H1 (cell line): ENCODE results near the gene MXD3. TPM values are rescaled to one million over a fixed set of nuclear protein-coding genes. Genes with fewer than 3 reads are reported as not detected.

Experiments
- CTCF ChIA-PET: fragments of 300-600 bp; sonication (Branson Sonifier 250); formaldehyde crosslinking; loops from one replicate; lab custom pipeline; 2021; ENCODE audit not compliant: partially characterized antibody; lab: Charles Lee
- POLR2A ChIA-PET: fragments of 300-600 bp; sonication (Branson Sonifier 250); formaldehyde crosslinking; loops from one replicate; lab custom pipeline; 2021; ENCODE audit warnings: inconsistent platforms; ENCODE audit not compliant: partially characterized antibody; lab: Charles Lee
- DNase-seq, 2 experiments: peaks; one replicate each; pipeline versions ENCODE4 v3.0.0 to v3.0.0-alpha.2; 2010 to 2022; ENCODE audit warnings: low spot score in 2 of 2, low read depth in 1 of 2, mixed read lengths in 1 of 2
- FAIRE-seq: peaks from 2 replicates; lab custom pipeline; 2011; peaks lifted over from hg19 to GRCh38; lab: Jason Lieb, UNC
- H2AFZ ChIP-seq: 2 replicates; pipeline ENCODE4 v1.8.1; 2012; ENCODE audit warnings: low read length, inconsistent platforms
- H2AK5ac ChIP-seq: 2 replicates; pipeline ENCODE4 v1.6.1; 2013; ENCODE audit warnings: low read depth, low read length
- H2BK120ac ChIP-seq: replicated peaks from 2 replicates; pipeline ENCODE3; 2013; ENCODE audit warnings: low read depth, low read length, inconsistent platforms
- H2BK12ac ChIP-seq: 2 replicates; pipeline ENCODE4 v1.6.1; 2013; ENCODE audit warnings: low read depth, low read length
- H2BK15ac ChIP-seq: 2 replicates; pipeline ENCODE4 v1.6.1; 2013; ENCODE audit warnings: low read length
- H2BK20ac ChIP-seq: 2 replicates; pipeline ENCODE4 v1.6.1; 2013; ENCODE audit warnings: low read length
- H2BK5ac ChIP-seq: 2 replicates; pipeline ENCODE4 v1.6.1; 2013; ENCODE audit warnings: low read depth, low read length
- H3K14ac ChIP-seq: 2 replicates; pipeline ENCODE4 v1.6.1; 2013; ENCODE audit warnings: inconsistent platforms; ENCODE audit not compliant: insufficient read length
- H3K18ac ChIP-seq: 2 replicates; pipeline ENCODE4 v1.6.1; 2013; ENCODE audit warnings: low read length; ENCODE audit errors: extremely low read depth
- H3K23ac ChIP-seq: 2 replicates; pipeline ENCODE4 v1.6.1; 2013; ENCODE audit warnings: inconsistent platforms; ENCODE audit not compliant: insufficient read length
- H3K23me2 ChIP-seq: 2 replicates; pipeline ENCODE4 v1.6.1; 2013; ENCODE audit warnings: low read depth, low read length
- H3K27ac ChIP-seq: 2 replicates; pipeline ENCODE4 v1.6.1; 2011; ENCODE audit warnings: low read depth, low read length, inconsistent platforms
- H3K27me3 ChIP-seq, 4 experiments: replicated peaks in 1 of 4; 1 replicate in 1 of 4; 2 replicates in 3 of 4; pipeline versions ENCODE4 v1.6.1 to v1.8.1; 2011 to 2013; ENCODE audit warnings: low read length in 3 of 4, mild to moderate bottlenecking in 3 of 4, inconsistent platforms in 2 of 4, mixed read lengths in 2 of 4, moderate library complexity in 1 of 4; ENCODE audit not compliant: control insufficient read depth in 3 of 4, insufficient read depth in 3 of 4; ENCODE audit errors: extremely low read depth in 1 of 4
- H3K36me3 ChIP-seq, 4 experiments: 2 replicates each; pipeline versions ENCODE4 v1.6.1 to v1.8.1; 2011 to 2013; ENCODE audit warnings: mild to moderate bottlenecking in 4 of 4, low read length in 3 of 4, moderate library complexity in 2 of 4, control low read depth in 1 of 4, inconsistent platforms in 1 of 4; ENCODE audit not compliant: insufficient read depth in 4 of 4, control insufficient read depth in 2 of 4
- H3K4ac ChIP-seq: replicated peaks from 2 replicates; pipeline ENCODE3; 2013; ENCODE audit warnings: low read length, low read depth, mixed read lengths, inconsistent platforms; ENCODE audit not compliant: insufficient read length
- H3K4me1 ChIP-seq, 4 experiments: replicated peaks in 1 of 4; 1 replicate in 1 of 4; 2 replicates in 3 of 4; pipeline versions ENCODE4 v1.6.1 to v1.8.1; 2011 to 2013; ENCODE audit warnings: low read length in 3 of 4, inconsistent platforms in 2 of 4, mixed read lengths in 1 of 4; ENCODE audit not compliant: insufficient read depth in 4 of 4, control insufficient read depth in 3 of 4
- H3K4me2 ChIP-seq, 2 experiments: 2 replicates each; pipeline versions ENCODE4 v1.6.1 to v1.8.1; 2011 to 2013; ENCODE audit warnings: low read depth in 2 of 2, low read length in 2 of 2, control low read depth in 1 of 2, inconsistent platforms in 1 of 2, mild to moderate bottlenecking in 1 of 2; ENCODE audit not compliant: insufficient read depth in 1 of 2
- H3K4me3 ChIP-seq, 4 experiments: fragments of 200-600, 300-600 bp in 1 of 4; sonication (generic), shearing (Covaris generic), sonication (Bioruptor Twin) in 1 of 4; 2 replicates each; pipeline versions ENCODE4 v1.5.1 to v1.8.1; 2011 to 2016; ENCODE audit warnings: low read length in 4 of 4, low read depth in 3 of 4, control low read depth in 2 of 4, inconsistent platforms in 2 of 4, mild to moderate bottlenecking in 2 of 4, mixed read lengths in 1 of 4, moderate library complexity in 1 of 4; ENCODE audit not compliant: insufficient read depth in 2 of 4; ENCODE audit errors: extremely low read depth in 1 of 4
- H3K56ac ChIP-seq: replicated peaks from 2 replicates; pipeline ENCODE3; 2013; ENCODE audit warnings: low read depth, mild to moderate bottlenecking, mixed read lengths, low read length, inconsistent platforms; ENCODE audit not compliant: insufficient read length
- H3K79me1 ChIP-seq: 2 replicates; pipeline ENCODE4 v1.6.1; 2013; ENCODE audit warnings: low read depth, low read length, control low read depth
- H3K79me2 ChIP-seq, 2 experiments: 2 replicates each; pipeline versions ENCODE4 v1.6.1 to v1.8.1; 2012 to 2013; ENCODE audit warnings: low read length in 2 of 2, mild to moderate bottlenecking in 2 of 2, inconsistent platforms in 1 of 2; ENCODE audit not compliant: insufficient read depth in 2 of 2, control insufficient read depth in 1 of 2
- H3K9ac ChIP-seq, 4 experiments: replicated peaks in 1 of 4; 1 replicate in 1 of 4; 2 replicates in 3 of 4; pipeline versions ENCODE4 v1.6.1 to v1.8.1; 2011 to 2013; ENCODE audit warnings: low read depth in 3 of 4, low read length in 3 of 4, control low read depth in 2 of 4, mild to moderate bottlenecking in 2 of 4, moderate library complexity in 2 of 4, inconsistent platforms in 1 of 4; ENCODE audit errors: extremely low read depth in 1 of 4
- H3K9me3 ChIP-seq, 2 experiments: 2 replicates each; pipeline versions ENCODE4 v1.6.1 to v1.8.1; 2012 to 2013; ENCODE audit warnings: mild to moderate bottlenecking in 2 of 2, moderate library complexity in 2 of 2, control low read depth in 1 of 2, inconsistent platforms in 1 of 2, low read depth in 1 of 2, low read length in 1 of 2, mixed read lengths in 1 of 2; ENCODE audit not compliant: insufficient read depth in 2 of 2
- H4K20me1 ChIP-seq, 2 experiments: replicated peaks in 1 of 2; 2 replicates each; pipeline versions ENCODE3 to v1.8.1; 2011 to 2013; ENCODE audit warnings: inconsistent platforms in 2 of 2, low read length in 2 of 2, mild to moderate bottlenecking in 1 of 2; ENCODE audit not compliant: insufficient read depth in 2 of 2, control insufficient read depth in 1 of 2
- H4K5ac ChIP-seq: 2 replicates; pipeline ENCODE4 v1.6.1; 2013; ENCODE audit warnings: low read length, low read depth, mixed read lengths, inconsistent platforms; ENCODE audit not compliant: insufficient read length
- H4K8ac ChIP-seq: 2 replicates; pipeline ENCODE4 v1.8.0; 2013; ENCODE audit warnings: mild to moderate bottlenecking, moderate library complexity, low read length, inconsistent platforms; ENCODE audit not compliant: insufficient read depth; ENCODE audit errors: extremely low read depth
- H4K91ac ChIP-seq: replicated peaks from 2 replicates; pipeline ENCODE3; 2013; ENCODE audit warnings: low read length, mixed read lengths, inconsistent platforms; ENCODE audit not compliant: insufficient read length
- BACH1 ChIP-seq: IDR thresholded peaks from 2 replicates; pipeline ENCODE4 v1.6.1; 2012; ENCODE audit warnings: low read length, improper control_type of control experiment
- CHD1 ChIP-seq: IDR thresholded peaks from 2 replicates; pipeline ENCODE4 v1.6.1; 2012; ENCODE audit warnings: low read depth, low read length, improper control_type of control experiment
- HDAC6 ChIP-seq: IDR thresholded peaks from one replicate; pipeline ENCODE4 v1.7.1; 2012; ENCODE audit warnings: low read depth, mild to moderate bottlenecking, inconsistent platforms, low read length, moderate library complexity
- JUN ChIP-seq: IDR thresholded peaks from 2 replicates; pipeline ENCODE4 v1.6.1; 2011; ENCODE audit warnings: low read depth, mild to moderate bottlenecking, improper control_type of control experiment, low read length
- POLR2A ChIP-seq, 2 experiments: IDR thresholded peaks; 1 replicate in 1 of 2; 2 replicates in 1 of 2; pipeline ENCODE4 v1.6.1; 2011; ENCODE audit warnings: low read depth in 2 of 2, low read length in 2 of 2, mild to moderate bottlenecking in 2 of 2; ENCODE audit errors: control extremely low read depth in 1 of 2
- POLR2AphosphoS5 ChIP-seq: IDR thresholded peaks from 2 replicates; pipeline ENCODE4 v1.6.1; 2011; ENCODE audit warnings: low read depth, low read length
- POU5F1 ChIP-seq: IDR thresholded peaks from 2 replicates; pipeline ENCODE4 v1.6.1; 2011; ENCODE audit warnings: low read depth, mild to moderate bottlenecking, low read length, moderate library complexity
- RBBP5 ChIP-seq: IDR thresholded peaks from 2 replicates; pipeline ENCODE4 v1.7.1; 2012; ENCODE audit warnings: low read depth, mild to moderate bottlenecking, inconsistent platforms, low read length, moderate library complexity, borderline replicate concordance
- RFX5 ChIP-seq: IDR thresholded peaks from 2 replicates; pipeline ENCODE4 v1.6.1; 2011; ENCODE audit warnings: low read depth, low read length, improper control_type of control experiment, borderline replicate concordance
- SIN3A ChIP-seq, 2 experiments: IDR thresholded peaks in 1 of 2; conservative IDR thresholded peaks in 1 of 2; 2 replicates each; pipeline ENCODE4 v1.6.1; 2011 to 2012; ENCODE audit warnings: low read length in 2 of 2, improper control_type of control experiment in 1 of 2, low read depth in 1 of 2, mild to moderate bottlenecking in 1 of 2
- TBP ChIP-seq: IDR thresholded peaks from 2 replicates; pipeline ENCODE4 v1.6.1; 2011; ENCODE audit warnings: low read depth, low read length, improper control_type of control experiment
- TEAD4 ChIP-seq: IDR thresholded peaks from 2 replicates; pipeline ENCODE4 v1.6.1; 2012; ENCODE audit warnings: low read depth, low read length, inconsistent platforms, mixed read lengths
- YY1 ChIP-seq: IDR thresholded peaks from 2 replicates; pipeline ENCODE4 v1.6.1; 2011; ENCODE audit warnings: low read depth, mild to moderate bottlenecking, low read length
- WGBS, 2 experiments: shearing (Covaris generic) in 1 of 2; methylation state at CpG; one replicate each; pipeline versions ENCODE4 v1.1.6 to v1.1.7; 2013 to 2015; ENCODE audit warnings: low lambda C conversion rate in 2 of 2, mixed read lengths in 2 of 2, inconsistent platforms in 1 of 2, low coverage in 1 of 2, missing lambda C conversion rate in 1 of 2; ENCODE audit not compliant: insufficient replicate concordance in 2 of 2, insufficient coverage in 1 of 2, insufficient read length in 1 of 2; ENCODE audit errors: extremely low coverage in 1 of 2, missing lambda C conversion rate in 1 of 2; 5-methylcytosine and 5-hydroxymethylcytosine counted together
- polyA plus RNA-seq, 7 experiments: library from polyadenylated mRNA; depleted of rRNA in 3 of 7; stranded (reverse) in 5 of 7; unstranded in 2 of 7; fragments of >200 nt in 5 of 7; fragments of 200-250 nt in 2 of 7; gene quantifications; 1 replicate in 5 of 7; 2 replicates in 1 of 7; 4 replicates in 1 of 7; pipeline versions ENCODE4 v1.2.1 to v1.2.3, GENCODE V29; 2011 to 2013; ENCODE audit warnings: missing spikeins in 2 of 7, mixed read lengths in 2 of 7
- total RNA-seq: library from RNA; stranded (reverse); fragmentation: NEBNext Ultra II Directional; extraction: Animal tissue kit (Norgen Biotek cat#: 25700); gene quantifications from 2 replicates; pipeline ENCODE4 v1.2.1, GENCODE V29; 2021
- TF ChIP-seq, protein P1 (sequence below): IDR thresholded peaks from 2 replicates; pipeline ENCODE4 v1.6.1; 2012; ENCODE audit warnings: inconsistent platforms

MXD3 gene
- total and polyA plus RNA-seq, 2 of the 8 experiments (the other 6 are each of a cell fraction or from before 2014, with no cell fraction given), result 6.5 to 7.7 TPM

DNA sequence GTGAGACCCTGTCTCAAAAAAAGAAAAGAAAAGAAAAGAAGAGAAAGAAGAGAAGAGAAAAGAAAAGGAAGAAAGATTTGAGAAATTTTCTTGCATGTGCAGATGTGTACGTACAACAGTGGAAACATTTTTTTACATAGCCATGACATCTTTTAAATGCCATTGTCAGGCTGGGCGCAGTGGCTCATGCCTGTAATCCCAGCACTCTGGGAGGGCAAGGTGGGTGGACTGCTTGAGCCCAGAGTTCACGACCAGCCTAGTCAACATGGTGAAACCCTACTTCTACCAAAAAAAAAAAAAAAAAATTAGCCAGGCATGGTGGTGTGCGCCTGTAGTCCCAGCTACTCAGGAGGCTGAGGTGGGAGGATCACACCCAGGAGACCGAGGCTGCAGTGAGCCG is 33.2 kb upstream of the MXD3 start:
- Histone ChIP-seq H3K4me1 (peaks cover 0 to 5% (median 0%) of the 10 kb centered on the region in 4 experiments; a peak in 2 of 7 replicates), H4K5ac (no peak overlapping the region), H2BK5ac (no peak overlapping the region), H3K9me3 (no peaks in the 10 kb centered on the region), H3K18ac (no peak overlapping the region), H3K36me3 (peaks cover 0 to 10% (median 4%) of the 10 kb centered on the region in 4 experiments; a peak in 4 of 8 replicates), H2BK120ac (no peak overlapping the region), H3K4ac (no peak overlapping the region), H2BK12ac (no peak overlapping the region), H4K8ac (no peak overlapping the region), H3K9ac (no peak overlapping the region), H3K27ac (no peak overlapping the region), H3K23me2 (no peaks in the 10 kb centered on the region), H4K91ac (no peak overlapping the region), H3K4me3 (no peak overlapping the region), H3K27me3 (no peaks in the 10 kb centered on the region), H2BK15ac (no peak overlapping the region), H3K79me2 (peaks cover 7 to 66% of the 10 kb centered on the region in 2 experiments), H3K4me2 (no peak overlapping the region), H2BK20ac (no peak overlapping the region), H3K23ac (no peak overlapping the region), H3K14ac (no peak overlapping the region), H2AFZ (no peak overlapping the region), H2AK5ac (no peak overlapping the region), H3K79me1 (peaks cover 8% of the 10 kb centered on the region), H3K56ac (no peak overlapping the region), H4K20me1 (peaks cover 0 to 7% of the 10 kb centered on the region in 2 experiments)
- ChIA-PET POLR2A (interaction anchor here (0.6 to 1.3 kb wide), 4 partner anchors 14 to 63 kb away, joined by 3 to 5 read pairs (median 4); partner anchors contain the start of gene MXD3), CTCF (interaction anchor here (1.4 to 1.8 kb wide), 4 partner anchors 9 to 35 kb away, joined by 3 to 8 read pairs (median 4); no protein-coding TSS in a partner anchor)
- 95% methylated on average over 6 of the region's 6 CpGs; no CpG with 5 or more reads in 1 of the 2 experiments for WGBS, 2 experiments
- no peak for FAIRE-seq
- no peak for DNase-seq
- TF ChIP-seq RBBP5 (no peak), SIN3A (conservative IDR thresholded peaks at IDR 0.05 in 1 of 2, IDR thresholded peaks at IDR 0.05 in 1 of 2; ENCODE audit: low read depth in 1 of 2, low read length in 2 of 2) (no peak), RFX5 (no peak), JUN (no peak), TEAD4 (no peak), YY1 (no peak), HDAC6 (no peak), POLR2AphosphoS5 (no peak), CHD1 (no peak), BACH1 (no peak), POU5F1 (no peak), TBP (no peak), POLR2A (IDR thresholded peaks at IDR 0.05; ENCODE audit: control extremely low read depth in 1 of 2, low read depth in 2 of 2, low read length in 2 of 2) (no peak)
- TF ChIP-seq, protein P1, sequence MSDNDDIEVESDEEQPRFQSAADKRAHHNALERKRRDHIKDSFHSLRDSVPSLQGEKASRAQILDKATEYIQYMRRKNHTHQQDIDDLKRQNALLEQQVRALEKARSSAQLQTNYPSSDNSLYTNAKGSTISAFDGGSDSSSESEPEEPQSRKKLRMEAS, result no peak
